Neuronal stem cell (in vitro differentiated cells): ENCODE results near the gene CYTL1.

Experiments used
- DNase-seq: peaks from one replicate; pipeline ENCODE4 v3.0.0-alpha.2; 2013; ENCODE audit warnings: low spot score
- H2AFZ ChIP-seq: one replicate; pipeline ENCODE4 v1.6.1; 2013; ENCODE audit warnings: mild to moderate bottlenecking, low read length, inconsistent platforms
- H2AK5ac ChIP-seq: 2 replicates; pipeline ENCODE4 v1.6.1; 2013; ENCODE audit warnings: low read depth, mild to moderate bottlenecking, inconsistent platforms, low read length, moderate library complexity, mixed read lengths
- H2BK120ac ChIP-seq: 2 replicates; pipeline ENCODE4 v1.6.1; 2013; ENCODE audit warnings: low read depth, mild to moderate bottlenecking, inconsistent platforms, low read length, moderate library complexity, mixed read lengths
- H2BK12ac ChIP-seq: one replicate; pipeline ENCODE4 v1.6.1; 2013; ENCODE audit warnings: low read length, inconsistent platforms
- H2BK15ac ChIP-seq: 2 replicates; pipeline ENCODE4 v1.6.1; 2013; ENCODE audit warnings: mild to moderate bottlenecking, low read length, inconsistent platforms, mixed read lengths
- H2BK5ac ChIP-seq: one replicate; pipeline ENCODE4 v1.6.1; 2013; ENCODE audit warnings: inconsistent platforms, mild to moderate bottlenecking, low read length, moderate library complexity
- H3K14ac ChIP-seq: one replicate; pipeline ENCODE4 v1.6.1; 2013; ENCODE audit warnings: low read length, inconsistent platforms
- H3K18ac ChIP-seq: 2 replicates; pipeline ENCODE4 v1.6.1; 2013; ENCODE audit warnings: low read length, inconsistent platforms
- H3K23ac ChIP-seq: 2 replicates; pipeline ENCODE4 v1.6.1; 2013; ENCODE audit warnings: low read depth, mild to moderate bottlenecking, mixed read lengths, low read length, inconsistent platforms; ENCODE audit not compliant: poor library complexity
- H3K27ac ChIP-seq: replicated peaks from 3 replicates; pipeline ENCODE4 v1.5.1; 2013; ENCODE audit warnings: low read length, inconsistent platforms
- H3K27me3 ChIP-seq, 3 experiments: 2 replicates each; pipeline ENCODE4 v1.6.1; 2013; ENCODE audit warnings: low read length in 3 of 3, mild to moderate bottlenecking in 2 of 3, inconsistent platforms in 1 of 3, low read depth in 1 of 3, mixed read lengths in 1 of 3, moderate library complexity in 1 of 3; ENCODE audit not compliant: control insufficient read depth in 3 of 3, insufficient read depth in 3 of 3
- H3K36me3 ChIP-seq, 2 donors: replicated peaks in 1 of 2; 2 replicates each; pipeline ENCODE4 v1.6.1; 2013; ENCODE audit warnings: low read length in 2 of 2; ENCODE audit not compliant: control insufficient read depth in 2 of 2, insufficient read depth in 2 of 2
- H3K4ac ChIP-seq: 2 replicates; pipeline ENCODE4 v1.6.1; 2013; ENCODE audit warnings: inconsistent platforms, mild to moderate bottlenecking, low read length, moderate library complexity
- H3K4me1 ChIP-seq, 2 donors: 1 replicate in 1 of 2; 2 replicates in 1 of 2; pipeline ENCODE4 v1.6.1; 2013; ENCODE audit warnings: low read length in 2 of 2, low read depth in 1 of 2; ENCODE audit not compliant: control insufficient read depth in 2 of 2, insufficient read depth in 1 of 2
- H3K4me2 ChIP-seq: one replicate; pipeline ENCODE4 v1.6.1; 2013; ENCODE audit warnings: mild to moderate bottlenecking, low read length, inconsistent platforms; ENCODE audit not compliant: insufficient read depth, poor library complexity, severe bottlenecking
- H3K4me3 ChIP-seq, 2 donors: 2 replicates each; pipeline ENCODE4 v1.5.1; 2013; ENCODE audit warnings: low read length in 2 of 2, mild to moderate bottlenecking in 2 of 2, inconsistent platforms in 1 of 2, moderate library complexity in 1 of 2
- H3K79me1 ChIP-seq: one replicate; pipeline ENCODE4 v1.6.1; 2013; ENCODE audit warnings: low read depth, mild to moderate bottlenecking, inconsistent platforms, low read length, moderate library complexity
- H3K9ac ChIP-seq: one replicate; pipeline ENCODE4 v1.6.1; 2013; ENCODE audit warnings: mild to moderate bottlenecking, low read depth, low read length, inconsistent platforms; ENCODE audit not compliant: poor library complexity
- H3K9me3 ChIP-seq, 2 donors: replicated peaks in 1 of 2; 2 replicates each; pipeline versions ENCODE3 to v1.6.1; 2013; ENCODE audit warnings: low read length in 2 of 2, mild to moderate bottlenecking in 2 of 2, inconsistent platforms in 1 of 2, low read depth in 1 of 2, mixed read lengths in 1 of 2, moderate library complexity in 1 of 2; ENCODE audit not compliant: control insufficient read depth in 2 of 2, insufficient read depth in 1 of 2
- H4K8ac ChIP-seq: one replicate; pipeline ENCODE4 v1.6.1; 2013; ENCODE audit warnings: low read depth, mild to moderate bottlenecking, inconsistent platforms, low read length, moderate library complexity
- H4K91ac ChIP-seq: one replicate; pipeline ENCODE4 v1.6.1; 2013; ENCODE audit warnings: low read length, low read depth, mild to moderate bottlenecking, inconsistent platforms; ENCODE audit not compliant: poor library complexity
- WGBS, 2 donors: extraction: QIAGEN DNeasy Blood & Tissue Kit; methylation state at CpG; one replicate each; pipeline ENCODE4 v1.1.7; 2013; ENCODE audit warnings: missing lambda C conversion rate in 2 of 2, mixed read lengths in 1 of 2; ENCODE audit not compliant: insufficient read length in 2 of 2, insufficient replicate concordance in 1 of 2; ENCODE audit errors: extremely low coverage in 2 of 2; 5-methylcytosine and 5-hydroxymethylcytosine counted together

Gene CYTL1

GRCh38 chr4:4985036-4985435 lies 34.2 kb downstream of the CYTL1 start:
- no peak overlapping the region for H2BK120ac ChIP-seq
- H3K4me3 ChIP-seq = no peak overlapping the region
- no peak overlapping the region for H3K14ac ChIP-seq
- no peak overlapping the region for H3K27ac ChIP-seq
- H3K9ac ChIP-seq = no peak overlapping the region
- no peak for DNase-seq
- H2AK5ac ChIP-seq = no peak overlapping the region
- H3K9me3 ChIP-seq = no peaks in the 10 kb centered on the region
- no peak overlapping the region for H3K23ac ChIP-seq
- H3K18ac ChIP-seq = no peak overlapping the region
- no peak overlapping the region for H3K4me2 ChIP-seq
- H4K8ac ChIP-seq = no peak overlapping the region
- H3K36me3 ChIP-seq = no peaks in the 10 kb centered on the region
- H3K4ac ChIP-seq = no peak overlapping the region
- H2BK12ac ChIP-seq = no peak overlapping the region
- H2BK15ac ChIP-seq = no peak overlapping the region
- H3K79me1 ChIP-seq = no peaks in the 10 kb centered on the region
- peaks cover 0 to 5% of the 10 kb centered on the region in 2 donors for H3K4me1 ChIP-seq
- no peak overlapping the region for H2BK5ac ChIP-seq
- H3K27me3 ChIP-seq = no peaks in the 10 kb centered on the region
- H2AFZ ChIP-seq = no peak overlapping the region
- no peak overlapping the region for H4K91ac ChIP-seq
- no CpG with 5 or more reads among the region's 2 CpGs for WGBS, 2 donors

GRCh38 chr4:4984186-4984585 lies 35.1 kb downstream of the CYTL1 start:
- H4K8ac ChIP-seq = no peak overlapping the region
- WGBS, 2 donors = no CpG with 5 or more reads among the region's 2 CpGs
- H2BK15ac ChIP-seq = no peak overlapping the region
- no peak overlapping the region for H2AFZ ChIP-seq
- no peaks in the 10 kb centered on the region for H3K36me3 ChIP-seq
- H3K23ac ChIP-seq = no peak overlapping the region
- no peak overlapping the region for H4K91ac ChIP-seq
- no peak overlapping the region for H3K4ac ChIP-seq
- H3K4me2 ChIP-seq = no peak overlapping the region
- H3K79me1 ChIP-seq = no peaks in the 10 kb centered on the region
- no peak overlapping the region for H3K9ac ChIP-seq
- H2BK12ac ChIP-seq = no peak overlapping the region
- H2AK5ac ChIP-seq = no peak overlapping the region
- H2BK120ac ChIP-seq = no peak overlapping the region
- no peak for DNase-seq
- H3K27ac ChIP-seq = no peak overlapping the region
- peaks cover 0 to 5% of the 10 kb centered on the region in 2 donors for H3K4me1 ChIP-seq
- H3K9me3 ChIP-seq = no peaks in the 10 kb centered on the region
- no peak overlapping the region for H3K4me3 ChIP-seq
- H2BK5ac ChIP-seq = no peak overlapping the region
- H3K27me3 ChIP-seq = no peaks in the 10 kb centered on the region
- H3K18ac ChIP-seq = no peak overlapping the region
- no peak overlapping the region for H3K14ac ChIP-seq

GRCh38 chr4:4981827-4982226 lies 37.4 kb downstream of the CYTL1 start:
- DNase-seq = no peak
- Histone ChIP-seq H3K18ac (no peak overlapping the region), H4K91ac (no peak overlapping the region), H2BK15ac (no peak overlapping the region), H2AFZ (no peak overlapping the region), H2BK5ac (no peak overlapping the region), H2AK5ac (no peak overlapping the region), H2BK120ac (no peak overlapping the region), H3K4ac (no peak overlapping the region), H3K23ac (no peak overlapping the region), H2BK12ac (no peak overlapping the region), H3K9ac (no peak overlapping the region), H3K4me2 (no peak overlapping the region), H3K4me3 (no peak overlapping the region), H4K8ac (no peak overlapping the region), H3K9me3 (peaks cover 0 to 3% of the 10 kb centered on the region in 2 donors), H3K4me1 (peaks cover 0 to 5% of the 10 kb centered on the region in 2 donors), H3K27me3 (no peaks in the 10 kb centered on the region), H3K79me1 (no peaks in the 10 kb centered on the region), H3K27ac (no peak overlapping the region), H3K14ac (no peak overlapping the region), H3K36me3 (no peaks in the 10 kb centered on the region)
- WGBS, 2 donors = no CpG with 5 or more reads among the region's 8 CpGs

GRCh38 chr4:4981427-4981826 lies 37.8 kb downstream of the CYTL1 start:
- no peaks in the 10 kb centered on the region for H3K36me3 ChIP-seq
- H2BK5ac ChIP-seq = no peak overlapping the region
- no peak overlapping the region for H2BK15ac ChIP-seq
- H2BK120ac ChIP-seq = no peak overlapping the region
- no peaks in the 10 kb centered on the region for H3K79me1 ChIP-seq
- WGBS, 2 donors = no CpG with 5 or more reads among the region's 3 CpGs
- no peak overlapping the region for H2AFZ ChIP-seq
- no peak for DNase-seq
- peaks cover 0 to 5% of the 10 kb centered on the region in 2 donors for H3K4me1 ChIP-seq
- H3K14ac ChIP-seq = no peak overlapping the region
- no peak overlapping the region for H2BK12ac ChIP-seq
- H3K9ac ChIP-seq = no peak overlapping the region
- no peak overlapping the region for H4K91ac ChIP-seq
- no peak overlapping the region for H3K18ac ChIP-seq
- no peaks in the 10 kb centered on the region for H3K27me3 ChIP-seq
- H3K9me3 ChIP-seq = peaks cover 0 to 3% of the 10 kb centered on the region in 2 donors
- no peak overlapping the region for H3K27ac ChIP-seq
- no peak overlapping the region for H3K23ac ChIP-seq
- H2AK5ac ChIP-seq = no peak overlapping the region
- no peak overlapping the region for H3K4ac ChIP-seq
- no peak overlapping the region for H3K4me3 ChIP-seq
- no peak overlapping the region for H3K4me2 ChIP-seq
- H4K8ac ChIP-seq = no peak overlapping the region
